Breast epithelium (tissue), 3 donors: Measurements from ENCODE around the gene CEP112.

ENCODE experiments used
- POLR2A ChIP-seq: fragments of 450-650 bp; IDR thresholded peaks from one replicate; pipeline ENCODE4 v1.6.1; 2016; ENCODE audit warnings: antibody characterized with exemption, mild to moderate bottlenecking, moderate library complexity
- POLR2AphosphoS5 ChIP-seq, 3 donors: sonication (generic); formaldehyde crosslinking; IDR thresholded peaks; one replicate each; pipeline ENCODE4 v1.6.1; 2017; ENCODE audit warnings: antibody characterized with exemption in 3 of 3
- TF ChIP-seq, protein P1 (sequence below), 3 donors: fragments of 450-650 bp; IDR thresholded peaks; one replicate each; pipeline ENCODE4 v1.5.1; 2016 to 2017; ENCODE audit warnings: antibody characterized with exemption in 3 of 3, mild to moderate bottlenecking in 3 of 3, moderate library complexity in 3 of 3

DNA sequence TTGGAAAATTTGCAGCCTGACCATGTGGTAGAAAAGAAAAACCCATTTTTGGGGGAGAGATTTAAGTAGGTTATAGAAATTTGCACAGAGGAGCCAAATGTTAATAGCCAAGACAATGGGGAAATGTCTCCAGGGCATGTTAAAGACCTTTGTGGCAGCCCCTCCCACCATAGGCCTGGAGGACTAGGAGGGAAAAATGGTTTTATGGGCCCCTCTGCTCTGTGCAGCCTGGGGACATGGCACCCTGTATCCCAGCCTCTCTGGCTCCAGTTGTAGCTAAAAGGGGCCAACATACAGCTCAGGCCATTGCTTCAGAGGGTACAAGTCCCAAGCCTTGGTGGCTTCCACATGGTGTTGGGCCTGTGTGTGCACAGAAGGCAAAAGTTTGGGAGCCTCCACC is 384.6 kb downstream of the CEP112 start:
- TF ChIP-seq, protein P1, sequence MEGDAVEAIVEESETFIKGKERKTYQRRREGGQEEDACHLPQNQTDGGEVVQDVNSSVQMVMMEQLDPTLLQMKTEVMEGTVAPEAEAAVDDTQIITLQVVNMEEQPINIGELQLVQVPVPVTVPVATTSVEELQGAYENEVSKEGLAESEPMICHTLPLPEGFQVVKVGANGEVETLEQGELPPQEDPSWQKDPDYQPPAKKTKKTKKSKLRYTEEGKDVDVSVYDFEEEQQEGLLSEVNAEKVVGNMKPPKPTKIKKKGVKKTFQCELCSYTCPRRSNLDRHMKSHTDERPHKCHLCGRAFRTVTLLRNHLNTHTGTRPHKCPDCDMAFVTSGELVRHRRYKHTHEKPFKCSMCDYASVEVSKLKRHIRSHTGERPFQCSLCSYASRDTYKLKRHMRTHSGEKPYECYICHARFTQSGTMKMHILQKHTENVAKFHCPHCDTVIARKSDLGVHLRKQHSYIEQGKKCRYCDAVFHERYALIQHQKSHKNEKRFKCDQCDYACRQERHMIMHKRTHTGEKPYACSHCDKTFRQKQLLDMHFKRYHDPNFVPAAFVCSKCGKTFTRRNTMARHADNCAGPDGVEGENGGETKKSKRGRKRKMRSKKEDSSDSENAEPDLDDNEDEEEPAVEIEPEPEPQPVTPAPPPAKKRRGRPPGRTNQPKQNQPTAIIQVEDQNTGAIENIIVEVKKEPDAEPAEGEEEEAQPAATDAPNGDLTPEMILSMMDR (IDR thresholded peaks at IDR 0.05): no peak
- TF ChIP-seq POLR2A: no peak
- no peak for TF ChIP-seq POLR2AphosphoS5 (IDR thresholded peaks at IDR 0.05)
